Stimulated activated CD8-positive, alpha-beta memory T cell treated with anti-CD3 and anti-CD28 coated beads, Interleukin-15, amount 100 ng/mL, for 48 hours (primary cell): ENCODE measurements around the gene AP4M1.
A peak's percentile ranks its signal among the peaks of the same experiment; 100 is the strongest.
"Not testable (repeated sequence)": the region's sequence is repeated elsewhere in the genome, so short reads cannot be mapped to it uniquely, and the experiment has no call there.

Experiments
- DNase-seq, 2 donors: peaks; one replicate each; pipeline ENCODE4 v3.0.0-alpha.2; 2020; ENCODE audit warnings: low read depth in 2 of 2

Gene AP4M1

DNA sequence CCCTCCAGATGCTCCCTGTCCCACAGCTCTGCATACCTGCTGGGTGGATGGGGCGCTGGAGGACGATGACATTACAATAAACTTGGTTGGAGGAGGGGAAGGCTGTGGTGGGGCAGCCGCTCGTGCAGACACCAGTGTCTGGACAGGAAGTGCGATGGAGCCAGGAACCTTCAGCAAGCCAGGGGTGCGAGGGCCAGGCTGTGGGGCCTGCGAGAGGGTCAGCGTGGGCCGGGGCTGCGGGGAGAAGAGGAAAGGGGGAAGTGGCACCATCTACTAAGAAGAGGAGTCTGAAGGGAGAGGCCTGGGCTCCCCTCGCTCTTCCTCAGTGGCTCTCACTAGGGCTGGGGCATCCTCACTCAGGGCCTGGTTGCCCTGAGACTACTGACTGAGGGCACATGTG, 6.4 kb downstream of the AP4M1 start:
- DNase-seq: no peak

DNA sequence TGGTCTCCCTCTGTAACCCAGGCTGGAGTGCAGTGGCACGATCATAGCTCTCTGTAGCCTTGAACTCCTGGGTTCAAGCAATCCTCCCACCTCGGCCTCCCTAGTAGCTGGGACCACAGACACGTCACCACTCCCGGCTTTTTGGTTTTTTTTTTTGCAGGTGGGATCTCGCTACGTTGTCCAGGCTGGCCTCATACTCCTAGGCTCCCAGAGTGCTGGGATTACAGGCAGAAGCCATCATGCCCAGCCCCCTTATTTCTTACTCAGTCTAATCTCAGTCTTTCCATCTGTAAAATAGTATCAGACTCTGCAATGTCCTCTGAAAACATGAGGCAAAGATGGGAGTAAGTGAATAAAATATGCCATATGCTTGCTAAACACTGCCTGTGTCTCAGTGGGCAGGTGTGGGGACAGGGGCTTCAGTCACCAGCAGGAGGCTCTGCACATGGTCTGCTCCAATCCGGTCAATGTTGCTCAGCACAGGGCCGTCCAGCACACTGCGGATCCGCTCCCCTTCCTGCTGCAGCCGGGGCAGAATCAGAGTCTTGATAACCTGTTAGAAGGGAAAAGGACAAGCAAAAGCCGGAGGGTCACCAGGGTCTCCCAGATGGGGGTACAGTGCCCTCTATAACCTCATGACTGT, 8.2 kb downstream of the AP4M1 start:
- no peak for DNase-seq

DNA sequence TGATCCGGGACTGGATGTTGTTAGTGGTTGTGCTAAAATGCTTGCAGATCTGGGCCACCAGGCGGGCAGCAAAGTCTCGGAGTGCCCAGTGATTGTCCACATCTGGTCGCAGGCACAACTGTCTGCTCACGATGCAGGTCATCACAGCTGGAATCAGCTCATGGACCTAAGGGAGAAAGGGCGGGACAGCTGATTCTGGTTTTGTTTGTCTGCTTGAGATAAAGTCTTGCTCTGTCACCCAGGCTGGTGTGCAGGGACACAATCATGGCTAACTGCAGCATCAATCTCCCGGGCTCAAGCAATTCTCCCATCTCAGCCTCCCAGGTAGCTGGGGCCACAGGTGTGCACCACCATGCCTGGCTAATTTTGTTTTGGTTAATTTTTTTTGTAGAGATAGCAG, 9.7 kb downstream of the AP4M1 start:
- no peak for DNase-seq

DNA sequence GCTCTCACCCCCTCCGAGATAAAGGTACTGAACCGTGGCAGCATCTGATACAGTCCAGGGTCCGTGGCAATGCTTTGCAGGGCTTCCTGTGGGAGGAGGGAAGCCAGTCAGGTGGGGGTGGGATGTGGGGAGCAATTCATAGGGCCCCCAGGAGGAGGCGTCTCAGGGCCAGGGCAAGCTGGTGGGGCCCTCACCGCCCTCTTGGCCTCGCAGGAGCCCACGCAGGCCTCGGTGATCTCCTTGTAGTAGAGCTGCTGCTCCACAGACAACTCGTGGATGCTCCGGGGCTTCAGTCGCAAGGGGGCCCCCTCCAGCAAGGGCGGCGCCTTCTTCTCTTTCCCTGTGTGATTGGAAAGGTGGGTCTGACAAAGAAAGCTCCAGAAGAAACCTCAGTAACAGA, 10.5 kb downstream of the AP4M1 start:
- DNase-seq: no peak

GRCh38 chr7:100115026-100115425, 13.6 kb downstream of the AP4M1 start:
- DNase-seq: no peak

- no peak for DNase-seq
These were observed 17.1 kb downstream of the AP4M1 start for GRCh38 chr7:100118388-100119071.

DNA sequence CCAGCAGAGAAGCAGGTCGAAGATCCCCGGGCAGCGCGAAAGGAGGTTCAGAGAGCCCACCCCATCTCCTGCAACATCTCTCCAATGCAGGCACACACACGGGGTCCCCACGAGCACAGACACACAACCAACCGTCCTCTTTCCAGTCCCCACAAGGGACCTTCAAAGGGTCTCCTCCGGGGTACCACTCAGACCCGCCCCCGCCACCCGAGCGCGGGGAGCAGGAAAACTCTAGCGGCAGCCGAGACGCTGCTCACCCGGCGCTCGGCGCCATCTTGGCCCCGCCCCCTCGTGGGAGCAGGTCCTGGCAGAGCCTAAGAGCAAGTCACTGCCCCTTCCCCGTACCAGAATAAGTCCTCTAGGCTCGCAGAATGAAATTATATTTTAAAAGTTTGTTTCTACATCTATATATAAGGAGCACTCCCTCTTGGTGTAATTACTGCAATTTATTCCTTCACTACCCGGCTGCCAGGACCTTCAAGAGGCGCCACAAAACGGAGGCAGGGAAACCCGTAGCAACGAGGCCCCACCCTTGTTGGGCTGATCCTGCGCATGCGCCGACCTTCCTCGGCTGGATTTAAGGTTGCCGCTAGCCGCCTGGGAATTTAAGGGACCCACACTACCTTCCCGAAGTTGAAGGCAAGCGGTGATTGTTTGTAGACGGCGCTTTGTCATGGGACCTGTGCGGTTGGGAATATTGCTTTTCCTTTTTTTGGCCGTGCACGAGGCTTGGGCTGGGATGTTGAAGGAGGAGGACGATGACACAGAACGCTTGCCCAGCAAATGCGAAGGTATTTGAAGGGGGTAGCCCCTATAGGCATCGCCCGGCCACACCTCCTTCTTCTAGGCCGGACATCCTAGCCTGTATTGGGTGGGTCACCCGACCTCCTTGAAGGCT, 17.9 kb downstream of the AP4M1 start, which contains the start of the genes CNPY4 and TAF6:
Gene CNPY4, plus strand, starts transcription at position 563 of the 898 bp plus-strand sequence. Its CDS starts 111 bp downstream, at position 674.
Gene TAF6, minus strand, starts transcription at position 287 of the 898 bp plus-strand sequence. CDS start 5,149 bp downstream, outside the sequence.
- peak; percentile 86 to 91 for DNase-seq

DNA sequence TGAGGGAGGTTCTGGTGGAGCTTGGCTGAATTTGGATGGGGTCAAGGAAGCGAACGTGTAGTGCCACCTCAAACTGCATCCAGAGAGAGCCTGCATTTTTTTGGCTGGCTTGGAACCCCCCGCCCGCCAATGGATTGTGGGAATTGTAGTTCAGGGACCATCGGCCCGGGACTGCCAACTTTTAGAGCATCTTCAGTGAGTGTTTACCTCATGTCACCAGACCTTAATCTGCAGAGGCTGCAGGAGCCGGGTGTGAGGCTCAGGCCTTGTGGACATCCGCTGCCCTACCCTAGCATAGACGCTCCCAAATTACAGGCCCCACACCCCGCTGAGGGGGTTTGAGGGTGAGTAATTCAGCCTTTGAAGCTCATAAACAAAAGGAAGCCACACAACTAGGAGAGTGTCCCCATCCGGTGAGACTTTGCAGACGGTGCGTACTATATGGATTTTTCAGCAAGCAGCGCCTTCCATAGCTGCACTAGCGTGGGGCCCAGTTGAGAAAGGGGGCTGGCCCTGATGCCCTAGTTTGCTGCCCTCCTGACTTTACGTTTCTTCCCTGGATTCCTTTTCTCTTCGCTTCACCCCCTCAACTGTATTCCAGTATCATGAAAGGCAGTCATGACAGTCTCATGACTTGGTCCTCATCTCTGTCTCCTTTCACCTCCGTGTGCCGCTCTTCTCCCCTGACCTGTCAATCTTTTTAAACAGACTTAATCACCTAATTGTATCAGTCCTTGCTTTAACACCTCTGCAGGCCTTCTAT, 18.7 kb downstream of the AP4M1 start:
- DNase-seq: peak; percentile 34 to 49

DNA sequence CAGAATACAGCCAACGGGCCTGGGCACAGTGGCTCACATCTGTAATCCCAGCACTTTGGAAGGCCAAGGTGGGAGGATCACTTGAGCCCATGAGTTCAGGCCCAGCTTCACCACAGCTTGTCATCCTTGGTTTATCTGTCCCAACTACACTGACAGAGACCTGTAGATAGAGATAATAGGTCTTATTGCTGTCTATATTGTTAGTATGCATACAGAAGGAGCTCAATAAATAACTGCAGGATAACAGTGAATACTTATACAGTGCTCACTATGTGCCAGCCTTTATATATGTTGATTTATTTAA, 19.2 kb downstream of the AP4M1 start:
- no peak for DNase-seq

DNA sequence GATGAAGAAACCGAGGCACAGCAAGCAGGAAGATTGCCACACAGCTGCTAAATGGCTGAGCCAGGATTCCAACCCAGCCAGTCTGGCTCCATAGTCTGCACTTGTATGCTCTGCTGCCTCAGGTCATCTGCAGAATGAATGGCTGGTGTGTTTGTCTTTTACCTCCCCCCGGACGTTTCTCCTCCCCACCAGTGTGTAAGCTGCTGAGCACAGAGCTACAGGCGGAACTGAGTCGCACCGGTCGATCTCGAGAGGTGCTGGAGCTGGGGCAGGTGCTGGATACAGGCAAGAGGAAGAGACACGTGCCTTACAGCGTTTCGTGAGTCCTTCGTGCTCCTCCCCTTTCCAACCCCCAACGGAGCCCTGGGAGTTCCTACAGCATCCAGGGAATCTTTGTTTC, 20.6 kb downstream of the AP4M1 start:
- DNase-seq: no peak

- DNase-seq: no peak
These were observed 21.1 kb downstream of the AP4M1 start for GRCh38 chr7:100122568-100122967.

DNA sequence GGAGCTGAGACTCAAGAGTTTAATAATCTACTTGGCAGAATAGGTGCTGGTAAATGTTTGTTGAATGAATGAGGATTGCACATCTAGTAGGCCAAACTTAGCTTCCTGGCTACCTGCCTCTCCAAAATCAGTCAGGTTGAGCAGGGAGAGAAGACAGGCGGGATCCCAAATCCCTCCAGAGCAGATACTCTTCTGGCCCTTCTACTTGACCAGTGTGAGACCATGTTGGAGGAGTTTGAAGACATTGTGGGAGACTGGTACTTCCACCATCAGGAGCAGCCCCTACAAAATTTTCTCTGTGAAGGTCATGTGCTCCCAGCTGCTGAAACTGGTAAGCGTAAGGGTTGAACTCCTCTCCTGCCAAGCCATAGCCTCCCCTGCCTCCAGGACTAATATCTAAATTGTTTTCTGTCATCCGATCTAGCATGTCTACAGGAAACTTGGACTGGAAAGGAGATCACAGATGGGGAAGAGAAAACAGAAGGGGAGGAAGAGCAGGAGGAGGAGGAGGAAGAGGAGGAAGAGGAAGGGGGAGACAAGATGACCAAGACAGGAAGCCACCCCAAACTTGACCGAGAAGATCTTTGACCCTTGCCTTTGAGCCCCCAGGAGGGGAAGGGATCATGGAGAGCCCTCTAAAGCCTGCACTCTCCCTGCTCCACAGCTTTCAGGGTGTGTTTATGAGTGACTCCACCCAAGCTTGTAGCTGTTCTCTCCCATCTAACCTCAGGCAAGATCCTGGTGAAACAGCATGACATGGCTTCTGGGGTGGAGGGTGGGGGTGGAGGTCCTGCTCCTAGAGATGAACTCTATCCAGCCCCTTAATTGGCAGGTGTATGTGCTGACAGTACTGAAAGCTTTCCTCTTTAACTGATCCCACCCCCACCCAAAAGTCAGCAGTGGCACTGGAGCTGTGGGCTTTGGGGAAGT, 23.1 kb downstream of the AP4M1 start:
- no peak for DNase-seq

DNA sequence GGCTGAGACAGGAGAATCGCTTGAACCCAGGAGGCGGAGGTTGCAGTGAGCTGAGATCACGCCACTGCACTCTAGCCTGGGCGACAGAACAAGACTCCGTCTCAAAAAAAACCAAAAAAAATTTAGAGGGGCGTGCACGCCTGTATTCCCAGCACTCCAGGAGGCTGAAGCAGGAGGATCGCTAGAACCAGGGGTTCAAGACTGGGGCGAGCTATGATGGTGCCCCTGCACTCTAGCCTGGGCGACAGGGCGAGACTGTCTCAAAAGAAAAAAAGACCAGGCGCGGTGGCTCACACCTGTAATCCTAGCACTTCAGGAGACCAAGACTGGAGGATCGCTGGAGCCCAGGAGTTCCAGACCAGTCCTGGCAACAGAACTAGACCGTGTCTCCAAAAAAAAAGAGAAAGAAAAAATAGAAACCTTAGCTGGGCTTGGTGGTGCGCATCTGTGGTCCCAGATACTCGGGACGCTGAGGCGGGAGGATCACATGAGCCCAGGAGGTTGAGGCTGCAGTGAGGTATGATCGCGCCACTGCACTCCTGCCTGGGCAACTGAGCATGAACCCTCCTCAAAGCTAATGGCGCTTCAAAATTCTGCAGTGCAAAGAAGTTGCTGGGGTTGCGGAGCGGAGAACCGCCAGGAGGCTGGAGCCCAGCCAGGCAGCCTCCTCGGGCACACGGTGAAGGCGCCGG, 24.9 kb downstream of the AP4M1 start:
- no peak for DNase-seq

- DNase-seq: peak; percentile 79 to 81
These were observed 25.8 kb downstream of the AP4M1 start, which contains the start of gene MBLAC1 for GRCh38 chr7:100126931-100127865. TSS of gene MBLAC1 (plus strand) at chr7:100126967. CDS start at chr7:100127396, 429 bp downstream.

DNA sequence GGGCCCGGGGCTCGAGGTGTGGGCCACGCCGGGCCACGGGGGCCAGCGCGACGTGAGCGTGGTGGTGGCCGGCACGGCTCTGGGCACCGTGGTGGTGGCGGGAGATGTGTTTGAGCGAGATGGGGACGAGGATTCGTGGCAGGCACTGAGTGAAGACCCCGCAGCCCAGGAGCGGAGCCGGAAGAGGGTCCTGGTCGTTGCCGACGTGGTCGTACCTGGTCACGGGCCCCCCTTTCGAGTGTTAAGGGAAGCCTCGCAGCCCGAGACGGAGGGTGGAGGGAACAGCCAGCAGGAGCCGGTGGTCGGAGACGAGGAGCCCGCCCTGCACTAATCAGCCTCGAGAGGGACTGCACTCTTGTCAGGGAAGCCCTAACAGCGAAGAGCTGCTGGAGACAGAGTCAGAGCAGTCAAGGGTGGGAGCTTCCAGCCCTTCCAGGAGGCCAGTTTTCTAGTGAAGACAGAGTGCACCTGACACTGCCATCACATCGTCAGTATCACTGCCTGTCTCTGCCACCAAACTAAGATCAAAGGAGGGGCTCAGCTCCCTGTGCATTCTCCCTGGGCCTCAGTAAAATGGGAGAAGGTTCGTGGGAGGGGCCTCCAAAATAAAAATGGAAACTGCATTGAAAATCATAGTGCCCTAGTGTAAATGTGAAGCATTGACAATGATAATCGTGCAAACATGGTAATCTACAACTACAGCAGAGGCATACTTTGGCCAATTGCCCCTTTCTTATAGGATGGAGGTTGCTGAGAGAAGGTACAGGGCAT, 26.6 kb downstream of the AP4M1 start:
- DNase-seq: no peak

GRCh38 chr7:100128637-100128963, 27.2 kb downstream of the AP4M1 start:
- no peak for DNase-seq

- DNase-seq: not testable (repeated sequence)
These were observed 28.8 kb downstream of the AP4M1 start for GRCh38 chr7:100130220-100130607.
